Urothelium cell line (cell line): ENCODE data around the gene ACTL7B.
"Not testable (repeated sequence)": the region's sequence is repeated elsewhere in the genome, so short reads cannot be mapped to it uniquely, and the experiment has no call there.

ENCODE experiments used
- DNase-seq: peaks from one replicate; pipeline ENCODE4 v3.0.0; 2011; ENCODE audit warnings: low spot score, mixed read lengths
- FAIRE-seq: peaks from 2 replicates; lab custom pipeline; 2011; peaks lifted over from hg19 to GRCh38; lab: Jason Lieb, UNC

ACTL7B gene

DNA sequence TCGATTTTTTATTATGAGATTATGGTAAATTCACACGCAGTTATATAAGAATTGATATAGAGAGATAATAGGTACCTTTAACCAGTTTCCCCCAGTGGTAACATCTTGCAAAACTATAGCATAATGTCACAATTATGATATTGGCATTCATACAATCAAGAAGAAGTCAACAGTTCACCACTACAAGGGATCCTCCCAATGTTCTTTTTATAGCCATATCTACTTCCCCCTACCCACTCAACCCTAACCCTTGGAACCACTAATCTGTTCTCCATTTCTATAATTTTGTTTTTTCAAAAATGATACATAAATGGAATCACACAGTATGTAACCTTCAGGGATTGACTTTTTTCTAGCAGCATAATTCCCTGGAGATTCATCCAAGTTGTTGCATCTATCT, 9.8 kb downstream of the ACTL7B start:
- DNase-seq (no peak), FAIRE-seq (no peak)

DNA sequence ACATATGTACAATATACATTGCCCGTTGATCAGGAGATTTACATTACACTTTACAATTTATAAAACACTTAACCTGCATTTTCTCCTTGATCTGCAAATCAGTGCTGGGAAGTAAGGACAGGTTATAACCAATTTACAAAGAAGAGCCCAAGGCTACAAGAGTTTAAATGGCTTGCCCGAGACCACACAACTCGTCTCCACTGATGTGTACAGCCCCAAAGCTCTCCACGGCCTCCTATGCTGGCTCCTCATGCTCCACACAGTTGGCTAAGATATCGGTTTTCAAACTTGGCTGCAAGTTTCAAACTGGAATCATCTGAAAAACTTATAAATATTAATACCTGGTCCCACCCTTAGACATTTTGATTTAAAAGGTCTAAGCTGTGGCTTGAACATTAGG, 10.3 kb downstream of the ACTL7B start:
- DNase-seq (no peak), FAIRE-seq (no peak)

DNA sequence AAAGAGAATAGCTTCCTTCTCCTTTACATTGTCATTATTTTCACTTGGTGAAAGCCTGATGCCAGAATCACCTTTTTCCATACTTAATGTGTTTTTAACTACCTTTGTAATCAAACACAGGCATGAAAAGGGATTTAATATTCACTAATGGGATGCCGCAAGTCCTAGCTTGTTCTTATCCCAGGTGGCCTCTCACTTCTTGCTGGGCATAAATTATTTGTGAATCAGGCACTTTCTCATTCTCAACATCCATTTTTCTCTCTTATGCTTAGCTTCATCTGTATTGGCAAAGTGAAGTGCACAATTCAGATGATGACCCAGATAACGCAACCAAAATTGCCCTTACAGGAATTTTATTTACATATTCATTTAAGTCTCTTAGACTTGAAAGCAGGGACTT, 10.9 kb downstream of the ACTL7B start:
- DNase-seq (no peak), FAIRE-seq (no peak)

DNA sequence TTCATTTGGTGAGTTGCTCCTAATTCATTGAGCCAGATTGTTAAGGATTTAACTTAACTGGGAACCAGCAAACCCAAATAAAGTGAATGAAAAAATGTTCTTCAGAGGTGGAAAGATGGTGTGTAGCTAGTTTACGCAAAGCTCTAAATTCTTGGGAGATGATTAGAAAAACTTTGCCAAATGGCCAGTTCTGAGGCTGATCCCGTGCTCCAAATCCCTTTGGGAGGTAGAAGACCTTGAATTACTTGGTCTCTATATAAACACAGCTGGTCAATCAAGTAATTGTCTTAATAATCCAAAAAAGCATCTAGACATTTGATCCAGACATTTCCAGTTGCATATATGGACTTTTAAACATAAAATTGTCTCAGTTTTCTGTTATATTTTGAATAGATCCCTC, 11.4 kb downstream of the ACTL7B start:
- no peak for FAIRE-seq
- no peak for DNase-seq

DNA sequence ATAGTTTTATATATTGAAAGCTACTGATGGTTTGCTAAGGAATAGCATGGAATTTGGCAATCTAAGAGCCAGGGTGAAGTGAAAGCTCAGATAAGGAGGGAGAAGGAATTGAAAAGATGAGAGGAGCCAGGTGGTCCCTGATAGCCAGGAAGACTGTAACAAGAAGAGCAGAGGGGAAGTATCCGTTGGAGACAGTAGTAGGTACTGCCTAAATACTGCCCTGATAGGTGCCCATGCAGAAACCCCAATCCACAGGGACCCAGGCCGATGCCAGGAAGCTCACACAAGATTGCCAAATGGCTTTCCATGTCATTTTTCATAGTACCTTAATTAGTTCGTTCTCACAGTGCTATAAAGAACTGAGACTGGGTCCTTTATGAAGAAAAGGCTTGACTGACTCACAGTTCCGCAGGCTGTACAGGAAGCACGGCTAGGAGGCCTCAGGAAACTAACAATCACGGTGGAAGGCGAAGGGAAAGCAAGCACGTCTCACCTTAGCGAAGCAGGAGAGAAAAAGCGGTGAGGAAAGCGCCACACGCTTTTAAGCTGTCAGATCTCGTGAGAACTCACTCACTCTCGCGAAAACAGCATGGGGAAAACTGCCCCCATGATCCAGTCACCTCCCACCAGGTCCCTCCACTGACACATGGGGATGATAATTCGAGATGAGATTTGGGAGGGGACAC, 13.0 kb downstream of the ACTL7B start:
- DNase-seq, result no peak
- no peak for FAIRE-seq

DNA sequence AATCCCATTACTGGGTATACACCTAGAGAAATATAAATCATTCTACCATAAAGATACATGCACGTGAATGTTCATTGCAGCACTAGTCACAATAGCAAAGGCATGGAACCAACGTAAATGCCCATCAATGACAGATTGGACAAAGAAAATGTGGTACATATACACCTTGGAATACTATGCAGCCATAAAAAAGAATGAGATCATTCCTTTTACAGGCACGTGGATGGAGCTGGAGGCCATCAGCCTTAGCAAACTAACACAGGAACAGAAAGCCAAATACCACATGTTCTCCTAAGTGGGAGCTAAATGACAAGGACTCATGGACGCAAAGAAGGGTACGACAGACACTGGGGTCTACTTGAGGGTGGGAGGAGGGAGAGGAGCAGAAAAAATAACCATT, 16.2 kb downstream of the ACTL7B start:
- FAIRE-seq, result not testable (repeated sequence)

DNA sequence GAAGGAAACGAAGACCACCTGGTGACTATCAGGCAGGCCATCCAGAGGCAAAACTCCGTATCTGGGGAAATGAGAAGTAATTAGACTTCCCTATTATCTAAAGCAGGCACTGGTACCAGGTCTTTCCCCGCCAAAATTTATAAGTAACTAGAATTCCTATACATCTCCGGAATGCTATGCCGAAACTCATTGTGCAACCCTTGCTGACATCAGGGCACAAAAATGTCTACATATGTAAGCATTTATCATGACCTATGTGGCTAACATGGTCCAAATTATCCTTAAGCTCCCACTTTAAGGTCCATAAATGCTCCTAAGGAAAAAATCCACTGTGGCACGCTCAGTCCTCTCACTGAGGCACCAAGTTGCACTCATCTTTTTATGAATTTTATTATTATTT, 17.8 kb downstream of the ACTL7B start:
- FAIRE-seq, result no peak

More for the DNA sequence above, 16.2 kb downstream of the ACTL7B start:
- not testable (repeated sequence) for DNase-seq

DNA sequence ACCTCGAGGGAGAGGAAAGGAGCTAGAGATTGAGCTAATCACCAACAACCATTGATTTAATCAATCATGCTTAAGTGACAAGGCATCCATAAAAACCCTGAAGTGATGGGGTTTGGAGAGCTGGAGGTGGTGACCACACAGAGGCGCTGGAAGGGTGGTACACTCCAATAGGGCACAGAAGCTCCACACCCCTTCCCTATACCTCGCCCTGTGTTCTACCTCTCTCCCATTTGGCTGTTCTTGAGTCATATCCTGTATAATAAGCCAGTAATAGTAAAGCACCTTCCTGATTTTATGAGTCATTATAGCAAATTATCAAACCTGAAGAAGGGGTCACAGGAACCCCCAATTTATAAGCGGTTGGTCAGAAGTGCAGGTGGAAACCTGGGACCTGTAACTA, 18.3 kb downstream of the ACTL7B start:
- no peak for DNase-seq
- FAIRE-seq, result no peak

More for the DNA sequence above, 17.8 kb downstream of the ACTL7B start:
- no peak for DNase-seq

DNA sequence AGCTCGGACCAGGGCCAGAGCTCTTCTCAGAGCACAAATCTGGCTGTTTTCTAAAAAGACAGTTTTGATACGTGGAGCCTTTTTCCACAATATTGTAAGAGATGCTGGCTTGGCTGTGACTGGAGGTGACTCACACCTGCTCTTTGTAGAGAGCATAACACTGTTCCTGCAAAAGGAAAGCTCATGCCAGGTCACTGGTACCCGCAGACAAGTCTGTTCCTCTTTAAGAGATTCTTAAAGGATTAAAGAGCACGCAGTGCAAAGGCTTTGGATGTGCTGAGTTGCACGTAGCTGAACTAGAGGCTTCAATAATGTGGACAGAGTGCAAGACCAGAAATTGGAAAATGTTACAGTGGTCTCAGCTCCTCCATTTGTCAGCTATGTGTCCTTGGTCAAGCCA, 19.0 kb downstream of the ACTL7B start:
- FAIRE-seq (no peak), DNase-seq (peak; percentile 34)

DNA sequence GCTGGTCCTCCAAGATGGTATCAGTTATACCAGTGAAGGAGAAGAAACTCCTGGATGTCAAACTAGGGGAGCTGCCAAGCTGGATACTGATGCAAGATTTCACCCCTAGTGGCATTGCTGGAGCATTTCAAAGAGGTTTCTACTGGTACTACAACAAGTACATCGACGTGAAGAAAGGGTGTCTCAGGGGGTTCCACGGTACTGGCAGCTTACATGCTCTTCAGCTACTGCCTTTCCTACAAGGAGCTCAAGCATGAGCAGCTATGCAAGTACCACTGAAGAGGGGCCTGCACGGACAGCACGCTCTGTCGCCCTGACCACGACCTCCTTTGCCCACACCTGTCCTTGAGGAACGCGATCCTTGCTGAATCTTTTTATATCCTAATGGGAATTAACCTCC, 19.5 kb downstream of the ACTL7B start:
- DNase-seq (no peak), FAIRE-seq (no peak)

DNA sequence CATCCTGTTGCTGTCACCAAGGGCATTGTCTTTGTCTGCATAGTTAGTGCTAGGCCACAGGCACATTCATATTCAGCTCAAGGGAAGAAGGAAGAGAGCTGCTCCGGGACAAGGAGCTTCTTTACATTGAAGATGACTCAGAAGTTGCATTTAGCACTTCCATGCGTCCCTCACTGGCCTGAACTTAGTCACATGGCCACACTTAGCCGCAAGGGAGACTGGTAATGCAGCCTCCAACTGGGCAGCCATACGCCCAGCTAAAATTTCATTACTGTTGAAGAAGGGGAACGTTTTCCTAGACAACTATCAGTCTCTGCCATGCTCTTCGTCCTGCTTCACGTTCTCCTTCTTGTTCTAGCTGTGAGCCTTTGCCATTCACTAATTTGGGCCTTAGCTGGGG, 20.0 kb downstream of the ACTL7B start:
- DNase-seq (no peak), FAIRE-seq (no peak)

DNA sequence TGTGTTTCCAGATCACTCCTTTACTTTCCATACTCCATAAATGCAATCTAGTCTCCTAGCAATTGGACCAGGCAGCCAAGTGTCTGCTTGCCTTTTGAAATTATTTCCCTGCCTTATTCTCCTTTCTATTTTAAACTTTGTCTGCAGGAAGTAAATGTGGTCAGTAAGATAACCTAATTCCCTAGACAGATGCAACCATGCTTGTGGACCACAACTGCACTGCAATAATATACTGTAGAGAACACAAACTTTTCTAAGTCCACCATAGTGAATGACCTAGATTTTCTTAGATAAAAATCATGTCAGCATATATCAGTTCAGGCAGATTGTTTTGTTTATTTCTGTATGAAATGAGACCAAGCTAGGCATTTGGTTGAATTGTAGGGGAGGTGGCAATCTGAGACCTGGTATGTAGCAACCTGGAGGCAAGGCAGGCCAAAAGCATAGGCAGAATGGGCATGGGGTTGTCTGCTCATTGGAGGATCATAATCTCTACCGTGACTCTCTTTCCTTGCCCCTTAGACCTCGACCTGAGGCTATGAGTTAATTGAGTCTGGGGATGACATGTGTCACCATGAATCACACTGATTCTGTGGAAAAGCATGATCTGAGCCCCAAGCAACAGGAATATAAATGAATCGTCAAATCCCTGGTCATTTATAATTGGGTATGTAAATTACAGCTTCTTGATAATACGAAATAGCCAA, 20.7 kb downstream of the ACTL7B start:
- FAIRE-seq, result no peak
- DNase-seq, result no peak

DNA sequence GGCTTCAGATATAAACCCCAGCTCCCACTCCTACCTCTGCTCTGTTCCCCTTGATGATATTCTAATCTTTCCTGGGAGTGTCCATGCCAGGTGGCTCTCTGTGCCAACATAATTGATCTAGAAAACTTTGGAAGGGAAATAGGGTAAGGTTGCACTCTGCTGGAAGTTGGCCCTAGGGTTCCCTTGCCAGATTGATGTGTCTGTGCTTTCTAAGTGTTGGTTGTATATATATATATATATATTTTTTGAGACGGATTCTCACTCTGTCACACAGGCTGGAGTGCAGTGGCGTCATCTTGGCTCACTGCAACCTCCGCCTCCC, 23.6 kb downstream of the ACTL7B start:
- DNase-seq (no peak), FAIRE-seq (no peak)

DNA sequence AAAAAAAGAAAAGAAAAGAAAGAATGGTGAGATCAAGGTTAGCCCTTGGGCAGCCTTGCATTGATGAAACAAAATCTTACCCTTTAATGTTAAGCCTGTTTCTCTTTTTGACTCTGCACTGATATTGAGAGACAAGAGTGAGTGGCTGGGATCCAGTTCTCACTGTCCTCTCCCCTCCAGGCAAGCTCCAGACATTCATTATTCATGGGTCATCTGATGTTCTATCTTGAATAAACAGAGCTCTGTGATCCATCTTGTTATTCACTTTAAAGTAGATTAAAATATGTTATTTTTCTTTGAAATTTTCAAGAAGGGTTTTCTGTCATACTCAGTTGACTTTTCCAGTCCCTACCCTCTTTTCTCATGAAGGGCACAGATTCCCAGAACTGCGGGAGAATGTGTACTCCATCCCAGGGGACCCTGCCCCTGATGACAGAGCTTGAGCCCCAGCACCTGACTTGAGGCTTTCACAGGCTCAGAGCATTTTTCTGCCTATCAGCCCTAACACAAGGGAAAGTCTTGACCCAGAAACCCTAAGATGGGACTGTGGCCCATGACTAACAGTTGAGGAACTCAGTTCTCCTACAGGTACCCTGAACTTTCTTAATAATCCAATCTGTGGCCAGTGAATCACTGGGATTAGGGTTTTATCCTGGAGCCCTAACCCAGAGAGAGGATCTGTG, 24.1 kb downstream of the ACTL7B start:
- FAIRE-seq (no peak), DNase-seq (no peak)

DNA sequence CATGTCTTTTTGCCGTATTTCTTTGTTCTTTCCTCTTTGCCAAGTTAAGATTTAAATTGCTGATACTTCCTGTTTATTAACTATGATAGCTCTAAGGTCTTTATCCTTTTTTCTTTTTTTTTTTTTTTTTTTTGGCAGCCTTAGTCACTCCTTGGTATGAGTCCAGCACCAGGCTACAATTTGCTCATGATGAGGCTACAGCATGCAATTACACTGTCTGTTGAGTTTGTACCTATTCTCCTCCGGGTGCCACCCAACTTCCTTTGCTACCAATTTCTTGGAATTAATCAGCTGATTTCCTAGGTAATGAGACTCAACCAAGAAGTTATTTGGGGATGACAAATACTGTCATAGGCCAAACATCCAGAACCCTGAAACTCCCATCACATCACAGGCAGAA, 25.5 kb downstream of the ACTL7B start:
- FAIRE-seq, result no peak

DNA sequence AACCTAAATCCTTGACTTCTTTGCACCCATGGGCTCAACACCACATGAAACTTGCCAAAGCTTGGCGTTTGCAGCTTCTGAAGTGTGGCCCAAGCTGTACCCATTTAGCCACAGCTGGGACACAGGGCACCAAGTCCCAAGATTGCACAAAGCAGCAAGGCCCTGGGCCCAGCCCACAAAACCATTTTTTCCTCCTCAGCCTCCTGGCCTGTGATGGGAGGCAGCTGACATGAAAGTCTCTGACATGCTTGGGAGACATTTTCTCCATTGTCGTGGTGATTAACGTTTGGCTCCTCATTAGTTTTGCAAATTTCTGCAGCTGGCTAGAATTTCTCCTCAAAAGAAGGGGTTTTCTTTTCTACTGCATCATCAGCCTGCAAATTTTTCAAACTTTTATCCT, 32.0 kb downstream of the ACTL7B start:
- no peak for DNase-seq
- no peak for FAIRE-seq

More for the DNA sequence above, 25.5 kb downstream of the ACTL7B start:
- no peak for DNase-seq

DNA sequence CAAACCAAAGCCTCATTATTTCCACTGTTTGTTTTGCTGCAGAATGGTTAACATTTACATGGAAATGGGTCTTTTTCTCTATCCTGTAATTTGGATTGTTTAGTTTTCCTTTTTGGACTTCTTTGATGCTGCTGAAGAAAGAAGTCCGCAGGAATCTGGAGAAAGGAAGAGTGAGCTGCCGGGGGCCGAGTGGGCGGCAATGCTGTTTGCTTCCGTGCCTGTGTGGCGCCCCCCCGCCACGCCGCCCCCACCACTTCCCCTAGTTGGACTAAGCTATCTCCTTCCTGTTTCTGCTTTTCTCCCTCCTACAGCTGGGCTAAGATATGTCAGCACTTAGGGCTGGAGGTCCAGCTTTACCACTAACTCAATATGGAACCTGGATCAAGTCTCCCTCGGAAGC, 39.7 kb downstream of the ACTL7B start:
- DNase-seq (no peak), FAIRE-seq (no peak)

DNA sequence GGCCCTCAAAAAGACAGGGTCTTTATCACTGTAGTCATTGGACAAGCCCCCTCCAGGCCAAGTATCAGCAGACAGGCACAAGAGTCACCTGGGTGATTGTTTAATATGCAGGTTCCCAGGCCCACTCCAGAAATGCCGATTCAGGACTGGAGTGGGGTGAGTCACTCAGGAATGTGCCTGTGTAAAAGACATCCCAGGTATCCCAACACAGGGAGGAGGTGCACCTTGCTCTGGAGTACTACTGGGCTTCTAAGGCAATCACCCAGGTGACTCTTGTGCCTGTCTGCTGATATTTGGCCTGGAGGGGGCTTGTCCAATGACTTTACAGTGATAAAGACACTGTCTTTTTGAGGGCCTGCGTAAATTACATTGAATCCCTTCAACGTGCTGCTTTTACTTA, 40.6 kb downstream of the ACTL7B start:
- no peak for FAIRE-seq

DNA sequence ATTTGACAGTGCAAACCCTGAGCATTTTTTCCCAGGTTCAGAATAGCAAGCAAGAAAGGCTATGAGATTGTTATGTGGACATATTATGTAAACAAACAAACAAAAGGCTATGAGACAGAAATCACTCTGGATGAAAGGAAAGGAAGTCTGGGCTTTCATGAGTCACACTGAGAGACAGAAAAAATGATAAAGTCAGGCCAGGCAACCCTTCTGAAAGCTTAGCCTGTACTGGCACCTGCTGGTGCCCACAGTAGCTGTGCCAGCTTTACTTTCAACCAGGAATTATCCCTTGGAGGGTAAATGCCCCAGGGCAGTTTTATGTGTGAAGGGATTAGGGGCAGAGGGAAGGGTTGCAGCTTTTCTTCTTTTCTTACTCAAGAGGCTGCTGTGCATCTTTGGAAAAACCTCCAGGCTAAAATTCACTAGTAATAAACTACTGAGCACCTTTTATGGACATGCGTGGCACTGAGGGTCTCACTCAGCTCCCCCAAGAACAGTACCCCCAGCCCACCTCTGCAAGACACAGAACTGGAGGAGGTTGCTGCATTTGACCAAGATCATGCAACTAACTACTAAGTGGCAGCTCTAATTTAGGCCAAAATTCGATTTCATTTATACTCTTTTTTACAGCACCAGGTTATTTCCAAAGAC, 41.7 kb downstream of the ACTL7B start:
- no peak for FAIRE-seq
- DNase-seq, result peak; percentile 68

More for the DNA sequence above, 40.6 kb downstream of the ACTL7B start:
- DNase-seq, result peak; percentile 40

DNA sequence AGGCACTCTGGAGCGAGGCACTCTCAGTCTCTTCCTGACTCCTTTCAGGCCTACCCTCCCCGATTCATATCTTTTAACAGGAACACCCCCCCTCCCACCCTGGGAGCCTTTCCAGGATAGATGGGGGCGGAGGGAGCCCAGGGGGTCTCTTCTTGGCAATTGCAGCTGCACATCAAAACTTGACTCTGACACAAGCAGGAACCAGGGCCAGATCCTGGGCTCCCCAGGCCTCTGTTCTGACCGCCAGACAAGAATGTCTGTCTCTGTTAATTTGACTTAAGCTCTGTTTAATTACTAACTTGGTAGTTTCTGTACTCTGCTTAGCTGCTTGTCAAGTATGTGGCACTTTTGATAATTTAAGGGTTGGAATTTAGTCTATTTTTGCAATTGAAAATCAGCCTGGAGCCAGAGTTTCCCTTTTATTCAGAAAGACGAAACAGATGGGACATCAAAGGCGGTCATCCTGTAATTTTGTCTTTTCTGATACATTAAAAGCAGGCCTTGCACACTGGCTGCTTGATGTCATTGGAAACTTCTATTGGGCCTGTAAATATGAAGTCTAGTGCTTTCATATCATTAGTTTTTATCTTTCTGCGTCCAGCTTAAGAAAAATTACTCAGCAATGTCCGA, 43.3 kb downstream of the ACTL7B start:
- DNase-seq, result no peak
- FAIRE-seq, result no peak

DNA sequence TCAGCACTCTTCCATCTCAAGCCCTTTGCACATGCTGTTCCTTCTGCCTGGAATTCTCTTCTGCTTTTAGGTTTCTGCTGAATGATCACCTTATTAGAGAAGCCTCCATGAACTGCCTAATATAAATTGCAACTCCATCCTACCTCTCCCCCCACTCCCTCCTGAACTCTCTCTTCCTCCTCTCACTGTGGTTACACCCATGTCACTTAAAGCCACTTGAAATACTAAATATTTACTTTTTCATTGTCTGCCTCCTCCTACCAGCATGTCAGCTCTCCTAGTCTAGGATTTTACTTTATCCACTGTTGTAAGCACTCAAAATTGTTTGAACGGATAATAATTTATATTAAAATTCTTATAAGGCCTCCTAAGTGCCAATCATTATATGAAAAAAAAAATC, 43.8 kb downstream of the ACTL7B start:
- no peak for FAIRE-seq
- DNase-seq, result no peak
